ENCODE data around the gene SNAI1.
"Not testable (repeated sequence)": the region's sequence is repeated elsewhere in the genome, so short reads cannot be mapped to it uniquely, and the experiment has no call there.

The SNAI1 gene

DNA sequence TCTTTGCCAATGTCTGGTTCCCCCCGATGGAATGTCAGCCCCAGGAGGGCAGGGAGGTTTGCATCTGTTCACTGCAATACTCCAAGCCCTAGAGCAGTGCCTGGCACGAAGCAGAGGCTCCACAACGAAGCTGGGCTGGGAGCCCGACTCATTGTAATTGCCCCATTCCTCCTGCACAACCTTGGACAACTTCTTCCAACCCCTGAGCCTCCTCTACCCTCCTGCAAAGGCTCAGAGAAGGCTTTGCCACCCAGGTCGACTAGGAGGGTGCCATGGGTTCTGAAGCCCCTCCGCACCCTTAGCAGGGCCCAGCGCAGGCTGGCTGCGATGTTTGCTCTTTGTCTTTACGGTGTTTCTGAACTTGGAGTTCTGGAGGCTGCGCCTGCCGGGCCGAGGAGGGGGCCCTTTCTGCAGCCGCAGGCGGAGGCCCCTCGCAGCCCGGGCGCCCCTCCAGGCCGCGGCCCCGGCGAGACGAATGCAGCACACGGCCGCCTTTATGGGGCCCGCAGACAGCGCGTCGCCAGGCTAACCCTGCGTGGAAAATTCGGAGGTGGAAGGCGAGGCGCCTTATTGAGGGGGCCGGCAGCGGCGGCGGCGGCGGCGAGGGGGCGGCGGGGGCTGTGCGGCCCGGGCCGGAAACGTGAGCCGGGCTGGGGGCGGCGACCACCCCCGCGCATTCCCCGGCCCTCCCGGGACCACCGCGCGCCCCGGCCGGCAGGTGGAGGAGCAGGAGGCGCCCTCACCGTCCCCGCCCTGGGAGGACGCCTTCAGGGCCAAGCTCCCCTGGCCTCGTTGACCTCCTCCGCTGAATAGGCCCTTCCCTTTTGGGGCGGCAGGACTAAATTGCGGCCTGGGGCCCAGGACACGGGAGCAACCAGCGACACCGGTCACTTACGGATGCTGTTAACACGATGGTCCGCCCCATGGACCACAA lies 27.0 kb downstream of the SNAI1 start:
- DNase-seq (ENCODE audit: insufficient read length, low spot score) (no peak), FAIRE-seq (no peak)

GRCh38 chr20:50011597-50011996 lies 28.8 kb downstream of the SNAI1 start:
- DNase-seq (ENCODE audit: insufficient read length, low spot score); FAIRE-seq: not testable (repeated sequence)

DNA sequence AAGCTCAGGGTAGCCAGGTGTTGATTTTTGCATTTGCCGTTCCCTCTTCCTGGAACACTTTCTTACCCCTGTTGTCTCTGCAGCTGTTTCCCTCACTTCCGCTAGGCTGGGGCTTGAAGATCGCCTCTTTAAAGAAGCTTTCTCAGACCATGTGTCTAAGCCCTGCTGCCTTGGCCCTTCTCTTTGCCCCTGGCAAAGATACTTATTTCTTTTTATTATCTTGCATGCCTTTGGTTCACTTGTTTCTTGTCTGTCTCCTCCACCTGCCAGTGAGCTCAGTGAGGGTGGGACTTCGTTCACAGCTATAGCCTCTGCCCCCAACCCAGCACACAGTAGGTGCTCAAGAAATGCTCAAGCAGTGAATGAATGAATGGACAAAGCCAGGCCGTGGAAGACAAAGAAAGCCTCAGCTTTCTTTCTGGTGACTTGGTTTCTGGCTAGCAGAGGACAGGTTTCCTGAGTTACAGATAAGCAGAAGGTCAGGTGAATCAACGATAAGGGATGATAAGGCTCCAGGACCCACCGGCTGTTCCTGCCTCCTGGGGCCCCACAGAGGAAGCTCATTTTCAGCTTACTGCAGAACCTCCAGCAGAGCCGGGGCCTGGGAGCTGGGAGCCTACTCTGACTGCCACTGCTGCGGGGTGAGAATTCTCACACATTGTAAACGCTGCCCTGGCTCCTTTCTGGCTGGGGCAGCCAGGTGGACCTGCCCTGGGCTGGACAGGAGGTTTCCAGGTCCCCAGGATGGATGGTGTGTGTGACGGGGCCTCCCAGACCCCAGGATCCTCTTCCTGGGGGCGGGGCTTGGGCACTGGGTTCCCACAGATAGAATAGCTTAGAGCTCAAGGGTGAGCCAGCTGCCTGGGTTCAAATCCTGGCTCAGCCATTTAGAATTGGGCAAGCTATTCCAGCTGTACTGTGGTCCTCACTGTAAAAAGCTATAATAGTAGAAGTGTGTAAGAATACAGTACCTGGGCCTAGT lies 29.8 kb downstream of the SNAI1 start:
- peak; percentile 39 for FAIRE-seq
- DNase-seq (ENCODE audit: insufficient read length, low spot score): peak; percentile 50

GRCh38 chr20:50013976-50014375 lies 31.2 kb downstream of the SNAI1 start:
- FAIRE-seq (no peak), DNase-seq (ENCODE audit: insufficient read length, low spot score) (no peak)

GRCh38 chr20:50014570-50015562 lies 32.1 kb downstream of the SNAI1 start:
- FAIRE-seq: no peak
- DNase-seq (ENCODE audit: insufficient read length, low spot score): no peak

GRCh38 chr20:50015636-50015992 lies 32.8 kb downstream of the SNAI1 start:
- FAIRE-seq: no peak
- no peak for DNase-seq (ENCODE audit: insufficient read length, low spot score)

DNA sequence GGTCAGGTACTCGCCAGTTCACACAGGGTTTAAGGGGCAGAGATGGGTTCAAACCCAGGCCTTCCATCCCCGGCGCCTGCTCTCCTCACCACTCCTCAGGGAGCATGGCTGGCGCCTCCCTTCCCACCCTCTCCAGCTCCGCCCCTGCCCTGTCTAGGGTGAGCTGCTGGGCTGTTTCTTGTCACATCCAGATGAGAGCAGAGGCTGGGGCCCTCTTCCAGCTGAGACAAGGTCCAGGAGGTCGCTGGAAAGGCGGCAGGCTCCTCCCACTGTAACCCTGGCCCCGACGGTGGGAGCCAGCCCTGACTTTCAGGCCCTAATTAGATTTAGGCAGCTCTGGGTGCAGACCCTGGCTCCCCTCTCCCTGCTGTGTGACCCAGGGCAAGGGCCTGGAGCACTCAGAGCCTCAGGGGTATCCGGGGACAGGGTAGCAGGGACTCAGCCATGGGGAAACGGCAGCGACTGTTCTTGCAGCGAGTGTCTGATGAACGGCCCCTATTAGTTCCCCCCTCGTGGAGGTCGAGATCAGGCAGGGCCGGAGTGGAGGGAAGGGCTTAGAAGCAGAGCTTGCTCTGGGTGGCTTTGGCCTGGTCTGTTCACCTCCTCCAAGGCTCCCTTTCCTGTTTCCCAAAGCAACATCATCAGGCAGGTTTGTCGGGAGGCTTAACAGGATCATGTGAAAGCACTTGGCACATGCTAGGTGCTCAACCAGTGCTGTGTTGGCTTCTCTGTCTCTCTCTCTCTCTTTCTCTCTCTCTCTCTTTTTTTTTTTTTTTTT lies 33.4 kb downstream of the SNAI1 start:
- FAIRE-seq (no peak), DNase-seq (ENCODE audit: insufficient read length, low spot score) (no peak)

DNA sequence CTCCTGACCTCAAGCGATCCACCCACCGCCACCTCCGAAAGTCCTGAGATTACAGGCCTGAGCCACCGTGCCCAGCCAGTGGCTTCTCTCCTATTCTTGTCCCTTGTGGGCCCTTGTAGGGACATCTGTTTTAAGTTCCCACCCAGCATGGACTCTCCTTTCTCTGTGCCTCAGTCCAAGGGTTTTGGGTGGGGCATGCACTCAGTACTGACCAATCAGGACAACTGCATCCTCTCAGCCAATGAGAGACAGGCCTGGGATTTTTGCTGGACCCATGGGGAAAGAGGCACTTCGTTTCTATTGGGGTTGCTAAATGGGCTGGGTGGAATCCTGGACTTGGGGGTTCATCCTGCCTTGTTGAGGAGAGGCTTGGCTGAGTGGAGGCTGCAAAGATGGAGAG lies 34.4 kb downstream of the SNAI1 start:
- FAIRE-seq (no peak), DNase-seq (ENCODE audit: insufficient read length, low spot score) (no peak)

DNA sequence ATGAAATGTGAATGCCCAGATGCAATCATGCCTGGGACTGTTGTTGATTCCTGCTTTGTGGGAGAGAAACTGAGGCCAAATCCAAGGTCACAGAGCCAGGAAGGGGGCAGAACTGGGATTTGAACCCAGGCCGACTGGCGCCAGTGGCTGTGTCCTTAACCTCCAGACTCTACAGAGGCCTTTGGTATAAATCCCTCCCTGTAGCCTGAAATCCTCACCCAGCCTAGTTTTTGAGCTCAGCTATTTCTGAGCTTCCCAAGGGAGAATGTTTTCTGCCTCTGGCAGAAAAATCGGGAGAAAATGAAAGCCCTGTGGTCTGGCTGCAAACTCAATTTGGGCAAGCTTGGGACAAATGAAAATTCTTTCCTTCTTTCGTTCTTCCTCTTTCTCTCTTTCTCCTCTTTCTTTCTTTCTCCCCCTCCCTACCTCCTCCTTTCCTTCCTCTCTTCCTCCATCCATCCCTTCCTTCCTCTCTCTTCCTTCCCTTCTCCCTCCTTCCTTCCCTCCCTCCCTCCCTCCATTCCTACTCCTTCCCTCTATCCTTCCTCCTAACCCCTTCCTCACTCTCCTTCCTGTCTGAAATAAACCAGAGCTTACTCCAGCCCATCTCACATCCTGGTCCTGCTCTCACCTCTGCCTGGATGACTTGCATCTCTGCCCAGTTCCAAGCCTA lies 34.9 kb downstream of the SNAI1 start:
- FAIRE-seq (no peak), DNase-seq (ENCODE audit: insufficient read length, low spot score) (no peak)

- FAIRE-seq (no peak), DNase-seq (ENCODE audit: insufficient read length, low spot score) (no peak)
Measured at GRCh38 chr20:50019466-50020256, 36.9 kb downstream of the SNAI1 start.

DNA sequence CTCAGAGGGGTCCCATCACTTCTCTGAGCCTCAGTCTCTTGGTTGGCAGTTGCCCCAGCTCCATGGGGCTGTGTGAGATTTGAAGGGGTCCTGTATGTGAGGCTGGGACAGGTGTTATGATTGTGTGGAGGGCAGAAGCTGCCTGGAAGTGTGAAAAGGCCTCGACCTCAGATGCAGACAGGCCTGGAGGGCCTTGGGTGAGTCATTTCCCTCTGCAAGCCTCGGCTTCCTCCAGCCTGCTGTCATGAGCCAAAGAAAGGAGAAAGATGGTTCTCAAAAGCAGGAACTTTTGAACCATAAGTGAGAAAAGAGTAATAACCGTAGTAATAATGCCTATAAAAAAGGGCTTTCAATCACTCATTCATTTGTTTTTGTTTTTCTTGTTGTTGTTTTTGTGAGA lies 37.5 kb downstream of the SNAI1 start:
- no peak for DNase-seq (ENCODE audit: insufficient read length, low spot score)
- no peak for FAIRE-seq

DNA sequence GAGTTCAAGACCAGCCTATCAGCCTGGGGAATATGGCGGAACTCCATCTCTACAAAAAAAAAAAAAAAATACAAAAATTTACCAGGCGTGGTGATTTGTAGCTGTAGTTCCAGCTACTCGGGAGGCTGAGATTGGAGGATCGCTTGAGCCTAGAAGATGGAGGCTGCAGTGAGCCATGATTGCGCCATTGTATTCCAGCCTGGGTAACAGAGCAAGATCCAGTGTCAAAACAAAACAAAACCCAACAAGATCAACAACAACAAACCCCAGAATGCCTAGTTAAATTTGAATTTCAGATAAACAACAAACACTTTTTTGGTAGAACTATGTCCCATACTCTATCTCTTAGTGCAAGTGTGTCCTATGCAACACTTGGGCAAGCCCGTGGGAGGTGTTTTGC lies 39.9 kb downstream of the SNAI1 start:
- DNase-seq (ENCODE audit: insufficient read length, low spot score): no peak
- FAIRE-seq: no peak

DNA sequence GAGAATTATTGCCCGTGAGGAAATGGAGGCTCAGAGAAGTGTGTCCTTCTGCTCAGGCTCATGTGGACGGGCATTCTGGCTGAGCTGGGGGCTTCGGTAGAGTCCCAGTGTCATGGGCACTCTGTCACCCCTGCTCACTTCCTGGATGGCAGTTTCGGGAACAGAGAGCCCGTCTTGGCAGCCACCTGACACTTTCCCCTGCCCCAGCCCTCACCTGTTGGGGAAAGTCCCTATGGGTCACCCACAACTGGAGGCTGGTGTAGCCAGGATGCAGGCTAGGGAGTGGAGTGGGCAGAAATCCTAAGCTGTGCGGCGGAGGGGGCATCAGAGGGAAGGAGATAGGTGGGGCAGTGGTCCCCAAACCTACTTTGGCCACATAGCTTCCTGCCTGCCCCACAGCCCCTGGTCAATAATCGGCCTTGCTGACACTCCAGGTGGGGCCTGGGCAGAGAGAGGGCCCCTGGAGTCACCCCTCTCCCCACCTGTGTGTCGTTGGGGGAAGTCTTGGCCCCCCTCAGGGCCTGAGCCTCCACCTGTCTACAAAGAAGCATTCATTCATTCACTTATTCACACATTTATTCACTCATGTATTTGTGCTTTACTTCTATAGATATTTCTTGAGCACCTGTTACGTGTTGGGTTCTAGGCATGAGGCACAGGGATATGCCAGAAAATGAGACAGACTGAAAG lies 40.5 kb downstream of the SNAI1 start:
- DNase-seq (ENCODE audit: insufficient read length, low spot score) (no peak), FAIRE-seq (no peak)

DNA sequence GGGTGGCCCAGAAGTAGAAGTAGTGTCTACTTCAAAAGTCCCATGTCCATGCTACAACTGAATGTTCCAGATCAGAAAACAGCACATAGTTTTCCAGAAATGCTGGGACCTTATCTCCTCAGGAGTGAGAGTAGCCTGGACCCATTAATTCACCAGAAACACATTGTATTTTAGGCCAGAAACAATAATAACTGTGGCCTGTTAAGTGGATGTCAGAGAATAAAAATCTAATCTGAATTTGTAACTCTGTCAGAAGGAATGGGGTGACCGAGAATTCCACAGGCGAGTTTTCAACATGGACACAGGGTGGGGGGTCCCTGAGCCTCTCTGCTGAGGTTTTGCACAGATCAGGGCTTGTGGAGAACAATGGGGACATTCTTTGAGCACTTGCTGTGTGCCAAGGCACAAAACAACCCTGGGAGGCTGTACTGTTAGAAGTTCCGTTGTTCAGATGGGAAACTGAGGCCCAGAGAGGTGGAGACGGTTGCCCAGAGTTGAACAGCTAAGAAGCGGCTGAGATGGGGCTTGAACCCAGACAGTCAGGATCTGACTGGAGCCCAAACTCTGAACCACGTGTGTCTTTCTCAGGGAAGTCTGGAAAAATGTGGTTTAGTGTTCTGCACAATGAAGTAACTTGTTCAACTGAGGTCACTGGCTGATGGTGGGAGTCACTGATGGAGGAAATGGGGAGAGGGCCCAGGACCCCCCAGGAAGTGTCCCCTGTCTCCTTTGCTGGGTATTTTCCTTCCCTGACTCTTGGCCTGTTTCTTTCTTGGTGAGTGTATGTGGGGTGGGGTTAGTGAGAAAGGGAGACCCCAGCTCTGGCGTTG lies 44.2 kb downstream of the SNAI1 start:
- no peak for FAIRE-seq
- no peak for DNase-seq (ENCODE audit: insufficient read length, low spot score)

- FAIRE-seq (no peak), DNase-seq (ENCODE audit: insufficient read length, low spot score) (no peak)
Measured at GRCh38 chr20:50027611-50028105, 44.9 kb downstream of the SNAI1 start.

GRCh38 chr20:50029083-50029696 lies 46.4 kb downstream of the SNAI1 start:
- no peak for FAIRE-seq
- DNase-seq (ENCODE audit: insufficient read length, low spot score): no peak

Data from GM19239 (cell line).